ENCODE data around the gene PARS2.

The PARS2 gene

DNA sequence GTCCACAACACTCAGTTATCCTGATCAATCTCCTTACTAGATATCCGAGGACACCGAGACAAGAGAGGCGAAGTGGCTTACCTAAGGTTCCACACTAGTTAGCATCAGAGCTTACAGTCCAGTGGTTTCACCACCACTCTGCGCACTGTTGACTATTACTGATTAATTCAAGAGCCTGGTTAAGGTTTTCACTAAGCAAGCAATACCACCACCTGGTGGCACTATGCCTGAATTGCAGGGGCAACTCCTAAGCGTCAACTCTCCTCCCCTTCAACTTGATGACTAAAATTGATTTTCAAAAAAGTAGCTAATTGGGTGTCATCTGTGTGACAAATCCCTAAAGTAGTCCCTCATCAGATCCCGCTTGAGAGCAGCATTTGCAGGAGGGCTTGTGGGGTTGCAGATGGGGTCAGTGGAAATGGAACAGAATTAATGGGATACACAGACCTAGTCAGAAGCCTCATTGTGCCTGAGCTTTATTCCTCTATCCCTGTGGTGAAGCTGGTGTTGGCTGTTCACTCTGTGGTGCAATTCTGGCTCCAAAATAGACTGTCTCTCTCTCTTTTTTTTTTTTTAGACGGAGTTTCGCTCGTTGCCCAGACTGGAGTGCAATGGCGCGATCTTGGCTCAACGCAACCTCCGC, 27.7 kb upstream of the PARS2 start:
- no peak overlapping the region for H3K4me2 ChIP-seq (ENCODE audit: low read depth, low read length)
- H3K36me3 ChIP-seq (replicated peaks; ENCODE audit: insufficient read depth, low read length) = no peaks in the 10 kb centered on the region
- peak; percentile 48 for DNase-seq
- H3K79me2 ChIP-seq (ENCODE audit: low read length) = no peaks in the 10 kb centered on the region
- no peak overlapping the region for H3K27ac ChIP-seq (ENCODE audit: low read length)
- no peak overlapping the region for H3K4me3 ChIP-seq (ENCODE audit: low read length)
- H3K9me3 ChIP-seq (replicated peaks; ENCODE audit: insufficient read depth, low read length) = no peaks in the 10 kb centered on the region
- no peak overlapping the region for H3K9ac ChIP-seq (ENCODE audit: low read length)
- TF ChIP-seq EZH2 (optimal IDR thresholded peaks at IDR 0.05; ENCODE audit: low read depth, low read length) (no peak), CTCF (IDR thresholded peaks at IDR 0.05; ENCODE audit: low read length) (peak; percentile 79)
- H4K20me1 ChIP-seq (ENCODE audit: insufficient read depth, low read length) = no peaks in the 10 kb centered on the region
- H3K9me2 ChIP-seq (replicated peaks; ENCODE audit: insufficient read depth, low read length) = no peaks in the 10 kb centered on the region
- H3K27me3 ChIP-seq (replicated peaks; ENCODE audit: insufficient read depth, low read length) = no peaks in the 10 kb centered on the region
- H3F3A ChIP-seq (ENCODE audit: insufficient read depth, low read length) = no peaks in the 10 kb centered on the region
- H3K4me1 ChIP-seq (ENCODE audit: low read length) = no peaks in the 10 kb centered on the region; the same call in 1 of the 2 replicates
- no peak overlapping the region for H2AFZ ChIP-seq (ENCODE audit: low read length)

DNA sequence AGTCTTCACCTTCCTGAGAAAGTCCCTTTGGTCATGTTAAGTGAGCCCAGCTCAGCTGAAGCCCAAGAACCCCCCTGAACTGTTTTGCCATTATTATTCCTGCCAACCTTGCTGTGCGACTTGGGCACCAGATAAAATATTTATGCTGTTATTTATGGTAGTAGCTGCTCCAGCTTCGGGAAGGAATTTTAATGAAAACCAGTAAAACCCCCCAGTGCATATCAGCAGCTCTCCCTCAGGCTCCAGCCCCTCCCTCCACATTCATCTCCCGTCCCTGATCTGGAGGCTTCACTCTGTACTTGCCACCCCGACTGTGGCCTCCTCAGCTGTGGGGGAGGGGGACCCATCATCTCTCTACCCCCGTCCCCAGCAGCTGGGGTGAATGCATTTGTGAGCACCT, 24.1 kb upstream of the PARS2 start:
- Histone ChIP-seq H3K36me3 (replicated peaks; ENCODE audit: insufficient read depth, low read length) (no peaks in the 10 kb centered on the region), H3K79me2 (ENCODE audit: low read length) (no peaks in the 10 kb centered on the region), H2AFZ (ENCODE audit: low read length) (no peak overlapping the region), H4K20me1 (ENCODE audit: insufficient read depth, low read length) (no peaks in the 10 kb centered on the region), H3K9ac (ENCODE audit: low read length) (no peak overlapping the region), H3K4me2 (ENCODE audit: low read depth, low read length) (no peak overlapping the region), H3K9me3 (replicated peaks; ENCODE audit: insufficient read depth, low read length) (no peaks in the 10 kb centered on the region), H3K4me1 (ENCODE audit: low read length) (no peaks in the 10 kb centered on the region), H3K9me2 (replicated peaks; ENCODE audit: insufficient read depth, low read length) (no peaks in the 10 kb centered on the region), H3K4me3 (ENCODE audit: low read length) (no peak overlapping the region), H3K27me3 (replicated peaks; ENCODE audit: insufficient read depth, low read length) (no peaks in the 10 kb centered on the region), H3F3A (ENCODE audit: insufficient read depth, low read length) (no peaks in the 10 kb centered on the region), H3K27ac (ENCODE audit: low read length) (no peak overlapping the region)
- no peak for DNase-seq
- TF ChIP-seq EZH2phosphoT487 (IDR thresholded peaks at IDR 0.05; ENCODE audit: low read length) = no peak
- no peak for TF ChIP-seq CTCF (IDR thresholded peaks at IDR 0.05; ENCODE audit: low read length)
- no peak for TF ChIP-seq EZH2 (optimal IDR thresholded peaks at IDR 0.05; ENCODE audit: low read depth, low read length)

- Histone ChIP-seq H3K9ac (ENCODE audit: low read length) (no peak overlapping the region), H3K27ac (ENCODE audit: low read length) (no peak overlapping the region), H3K4me1 (ENCODE audit: low read length) (no peaks in the 10 kb centered on the region), H3F3A (ENCODE audit: insufficient read depth, low read length) (no peaks in the 10 kb centered on the region), H3K4me2 (ENCODE audit: low read depth, low read length) (no peak overlapping the region), H3K27me3 (replicated peaks; ENCODE audit: insufficient read depth, low read length) (no peaks in the 10 kb centered on the region), H3K9me3 (replicated peaks; ENCODE audit: insufficient read depth, low read length) (no peaks in the 10 kb centered on the region), H3K36me3 (replicated peaks; ENCODE audit: insufficient read depth, low read length) (no peaks in the 10 kb centered on the region), H3K4me3 (ENCODE audit: low read length) (no peak overlapping the region), H4K20me1 (ENCODE audit: insufficient read depth, low read length) (no peaks in the 10 kb centered on the region), H2AFZ (ENCODE audit: low read length) (no peak overlapping the region), H3K9me2 (replicated peaks; ENCODE audit: insufficient read depth, low read length) (no peaks in the 10 kb centered on the region), H3K79me2 (ENCODE audit: low read length) (no peaks in the 10 kb centered on the region)
- TF ChIP-seq CTCF (IDR thresholded peaks at IDR 0.05; ENCODE audit: low read length) (no peak), EZH2 (optimal IDR thresholded peaks at IDR 0.05; ENCODE audit: low read depth, low read length) (no peak), EZH2phosphoT487 (IDR thresholded peaks at IDR 0.05; ENCODE audit: low read length) (no peak)
- DNase-seq = no peak
Observed at GRCh38 chr1:54787604-54788003, 23.3 kb upstream of the PARS2 start.

Data from MM.1S (cell line).